HCT116 (cell line): ENCODE data around the gene DPP10. TPM values are rescaled to one million over a fixed set of nuclear protein-coding genes. Genes with fewer than 3 reads are reported as not detected.

ENCODE experiments used
- ATAC-seq: fragments of 200-7000 bp; cut with Tn5 transposase; 2 replicates; pipeline ENCODE4 v1.9.1; 2020; ENCODE audit warnings: mild to moderate bottlenecking, moderate library complexity
- BruUV-seq: library from RNA; stranded (reverse); fragments of 400-500 nt; replicated peaks from 2 replicates; lab custom pipeline; 2021; lab: Mats Ljungman, UMichigan
- CTCF ChIA-PET: fragments of 300-600 bp; sonication (Branson Sonifier 250); formaldehyde crosslinking; loops from one replicate; lab custom pipeline; 2021; ENCODE audit warnings: antibody characterized with exemption; lab: Charles Lee
- POLR2A ChIA-PET: fragments of 300-600, 350-600 bp; sonication (Branson Sonifier 250); formaldehyde crosslinking; loops from one replicate; lab custom pipeline; 2021; ENCODE audit warnings: antibody characterized with exemption; lab: Charles Lee
- RAD21 ChIA-PET, 2 experiments: fragments of 300-600 bp; sonication (Branson Sonifier 250); formaldehyde crosslinking; loops; one replicate each; lab custom pipeline; 2023; ENCODE audit warnings: low total read pairs in 2 of 2; ENCODE audit not compliant: uncharacterized antibody in 2 of 2, unreplicated experiment in 2 of 2, low non-redundant PET in 1 of 2; lab: Charles Lee
- DNase-seq: peaks from one replicate; pipeline ENCODE4 v3.0.0-alpha.2; 2010; ENCODE audit warnings: low read depth, low spot score
- H2AFZ ChIP-seq: fragments of 200-600 bp; shearing (Covaris generic), sonication (generic); 2 replicates; pipeline ENCODE4 v1.6.1; 2017; ENCODE audit warnings: low read depth, mixed run types, mixed read lengths, antibody characterized with exemption, low read length; ENCODE audit not compliant: poor library complexity, severe bottlenecking
- H3K27ac ChIP-seq: 2 replicates; pipeline ENCODE4 v1.5.1; 2012; ENCODE audit warnings: low read depth, low read length
- H3K27me3 ChIP-seq: fragments of 200-600 bp; sonication (generic); 2 replicates; pipeline ENCODE4 v1.6.1; 2016; ENCODE audit warnings: mixed run types, low read length, mixed read lengths; ENCODE audit not compliant: insufficient read depth
- H3K36me3 ChIP-seq, 2 experiments: fragments of 200-500 bp in 1 of 2; fragments of 200-600 bp in 1 of 2; sonication (Bioruptor generic) in 1 of 2; sonication (generic) in 1 of 2; 2 replicates each; pipeline versions ENCODE4 v1.5.1 to v1.6.1; 2014 to 2016; ENCODE audit warnings: low read length in 2 of 2, inconsistent platforms in 1 of 2, mixed read lengths in 1 of 2, mixed run types in 1 of 2; ENCODE audit not compliant: insufficient read depth in 2 of 2, control insufficient read depth in 1 of 2
- H3K4me1 ChIP-seq, 2 experiments: fragments of 200-600 bp in 1 of 2; sonication (generic) in 1 of 2; 2 replicates each; pipeline versions ENCODE4 v1.5.1 to v1.6.1; 2012 to 2017; ENCODE audit warnings: low read length in 2 of 2, inconsistent platforms in 1 of 2, mild to moderate bottlenecking in 1 of 2, mixed read lengths in 1 of 2, mixed run types in 1 of 2, moderate library complexity in 1 of 2; ENCODE audit not compliant: insufficient read depth in 2 of 2, control insufficient read depth in 1 of 2
- H3K4me2 ChIP-seq: fragments of 200-600 bp; sonication (generic); 2 replicates; pipeline ENCODE4 v1.6.1; 2017; ENCODE audit warnings: mixed run types, low read length, mixed read lengths
- H3K4me3 ChIP-seq, 2 experiments: fragments of 200-600 bp in 1 of 2; sonication (generic) in 1 of 2; replicated peaks in 1 of 2; 2 replicates each; pipeline ENCODE4 v1.5.1; 2011 to 2016; ENCODE audit warnings: low read length in 2 of 2, control low read depth in 1 of 2, low read depth in 1 of 2, mild to moderate bottlenecking in 1 of 2, mixed read lengths in 1 of 2, mixed run types in 1 of 2
- H3K79me2 ChIP-seq: fragments of 200-600 bp; sonication (generic); 2 replicates; pipeline ENCODE4 v1.6.1; 2017; ENCODE audit warnings: mild to moderate bottlenecking, mixed run types, low read length, moderate library complexity, mixed read lengths; ENCODE audit not compliant: insufficient read depth
- H3K9ac ChIP-seq: fragments of 200-600 bp; sonication (generic); 2 replicates; pipeline ENCODE4 v1.6.1; 2016; ENCODE audit warnings: low read length, mixed read lengths
- H3K9me2 ChIP-seq: fragments of 200-600 bp; sonication (generic), shearing (Covaris generic); 2 replicates; pipeline ENCODE4 v1.6.1; 2017; ENCODE audit warnings: mixed run types, mild to moderate bottlenecking, moderate library complexity; ENCODE audit not compliant: insufficient read depth
- H3K9me3 ChIP-seq, 2 experiments: fragments of 200-500 bp in 1 of 2; fragments of 200-600 bp in 1 of 2; sonication (Bioruptor generic) in 1 of 2; sonication (generic) in 1 of 2; 2 replicates each; pipeline ENCODE4 v1.6.1; 2014 to 2017; ENCODE audit warnings: low read length in 2 of 2, mixed read lengths in 2 of 2, inconsistent platforms in 1 of 2, low read depth in 1 of 2, mild to moderate bottlenecking in 1 of 2, mixed run types in 1 of 2, moderate library complexity in 1 of 2; ENCODE audit not compliant: control insufficient read depth in 1 of 2, insufficient read depth in 1 of 2
- H4K20me1 ChIP-seq: fragments of 200-600 bp; sonication (generic), shearing (Covaris generic); 2 replicates; pipeline ENCODE4 v1.6.1; 2017; ENCODE audit warnings: mixed run types, mild to moderate bottlenecking, moderate library complexity; ENCODE audit not compliant: insufficient read depth
- ATF3 ChIP-seq: IDR thresholded peaks from 2 replicates; pipeline ENCODE4 v1.6.1; 2012
- CBX3 ChIP-seq: IDR thresholded peaks from 2 replicates; pipeline ENCODE4 v1.6.1; 2012; ENCODE audit warnings: low read depth
- EGR1 ChIP-seq: IDR thresholded peaks from 2 replicates; pipeline ENCODE4 v1.6.1; 2012; ENCODE audit warnings: low read depth
- EZH2phosphoT487 ChIP-seq: fragments of 200-600 bp; IDR thresholded peaks from 2 replicates; pipeline ENCODE4 v1.6.1; 2018; ENCODE audit warnings: antibody characterized with exemption, borderline replicate concordance
- FOSL1 ChIP-seq: IDR thresholded peaks from 2 replicates; pipeline ENCODE4 v1.6.1; 2012; ENCODE audit warnings: low read depth
- POLR2A ChIP-seq: IDR thresholded peaks from 2 replicates; pipeline ENCODE4 v1.7.0; 2011; ENCODE audit warnings: borderline replicate concordance; ENCODE audit not compliant: insufficient read depth, insufficient read length; ENCODE audit errors: extremely low read depth
- POLR2AphosphoS5 ChIP-seq: IDR thresholded peaks from 2 replicates; pipeline ENCODE4 v1.6.1; 2011; ENCODE audit warnings: mild to moderate bottlenecking, low read depth, low read length, moderate library complexity
- SIN3A ChIP-seq: IDR thresholded peaks from 2 replicates; pipeline ENCODE4 v1.6.1; 2012; ENCODE audit warnings: low read depth
- SP1 ChIP-seq: IDR thresholded peaks from 2 replicates; pipeline ENCODE4 v1.6.1; 2012; ENCODE audit warnings: low read depth
- ZBTB33 ChIP-seq: IDR thresholded peaks from 2 replicates; pipeline ENCODE4 v1.6.1; 2011; ENCODE audit warnings: mild to moderate bottlenecking, low read length, moderate library complexity; ENCODE audit not compliant: insufficient replicate concordance; ENCODE audit errors: extremely low read depth
- ZFX ChIP-seq: fragments of 450-650 bp; IDR thresholded peaks from 2 replicates; pipeline ENCODE4 v1.6.1; 2017
- ZNF274 ChIP-seq: fragments of 200-500 bp; sonication (Bioruptor generic); IDR thresholded peaks from 2 replicates; pipeline ENCODE4 v1.6.1; 2014; ENCODE audit warnings: mild to moderate bottlenecking, low read depth, low read length, inconsistent platforms
- intact Hi-C: fragments of 100-400 bp; cut with micrococcal nuclease; formaldehyde crosslinking; loops from 2 replicates; pipeline ENCODE4 v1.10.0; 2022
- total RNA-seq: library from RNA; stranded (reverse); gene quantifications from one replicate; pipeline ENCODE4 v1.2.1, GENCODE V29; 2021; ENCODE audit not compliant: unreplicated experiment

Gene DPP10
- total RNA-seq, 1 experiment from 2014 or later, result not detected

- ChIA-PET RAD21 (no interaction called here), POLR2A (no interaction called here)
- H3K9me3 ChIP-seq, result peaks cover 7 to 11% of the 10 kb centered on the region in 2 experiments; a peak in 1 of 4 replicates
Measured at GRCh38 chr2:115624332-115624731, 1181.9 kb downstream of the DPP10 start.

DNA sequence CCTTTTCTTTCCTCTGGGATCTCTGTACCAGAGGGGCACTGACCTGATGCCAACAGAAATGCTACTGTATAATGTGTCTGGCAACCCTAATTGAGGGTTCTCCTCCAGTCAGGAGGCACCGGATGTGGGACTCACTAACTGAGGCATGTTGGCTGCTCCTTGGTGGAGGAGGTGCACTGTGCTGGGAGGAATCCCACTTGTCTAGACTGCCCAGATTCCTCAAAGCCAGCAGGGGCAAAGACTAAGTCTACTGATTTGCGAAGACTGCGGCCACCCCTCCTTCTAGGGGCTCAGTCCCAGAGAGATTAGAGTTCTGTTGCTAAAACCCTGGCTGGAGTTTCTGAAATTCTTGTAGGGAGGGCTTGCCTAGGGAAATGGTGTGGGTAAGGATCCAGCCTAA, 1192.1 kb downstream of the DPP10 start:
- no peaks in the 10 kb centered on the region for H3K9me2 ChIP-seq
- no peak for ATAC-seq
- H3K9ac ChIP-seq, result no peak overlapping the region
- intact Hi-C loops, result no loop called here
- peaks cover 0 to 27% of the 10 kb centered on the region in 2 experiments; a peak in 2 of 4 replicates for H3K9me3 ChIP-seq
- no peaks in the 10 kb centered on the region for H3K79me2 ChIP-seq
- no peaks in the 10 kb centered on the region for H3K4me1 ChIP-seq
- no peaks in the 10 kb centered on the region for H3K27me3 ChIP-seq
- BruUV-seq, result no TSS peak
- no peak overlapping the region for H2AFZ ChIP-seq
- ChIA-PET RAD21 (no interaction called here), CTCF (no interaction called here), POLR2A (no interaction called here)
- no peak for DNase-seq
- no peak overlapping the region for H3K27ac ChIP-seq
- no peak overlapping the region for H3K4me3 ChIP-seq
- no peaks in the 10 kb centered on the region for H3K36me3 ChIP-seq
- H4K20me1 ChIP-seq, result no peaks in the 10 kb centered on the region
- no peak overlapping the region for H3K4me2 ChIP-seq
- TF ChIP-seq ZBTB33 (no peak), SP1 (no peak), CBX3 (no peak), ZFX (no peak), EGR1 (no peak), POLR2A (no peak), SIN3A (no peak), FOSL1 (no peak), POLR2AphosphoS5 (no peak), ATF3 (no peak)

More at GRCh38 chr2:115624332-115624731, 1181.9 kb downstream of the DPP10 start:
- H3K9ac ChIP-seq, result no peak overlapping the region
- DNase-seq (no peak), ATAC-seq (no peak)
- H3K4me3 ChIP-seq, result no peak overlapping the region
- H3K36me3 ChIP-seq, result no peaks in the 10 kb centered on the region
- no peaks in the 10 kb centered on the region for H3K79me2 ChIP-seq
- no peaks in the 10 kb centered on the region for H4K20me1 ChIP-seq
- TF ChIP-seq EZH2phosphoT487, result no peak
- no peak for TF ChIP-seq FOSL1
- TF ChIP-seq ZNF274, result no peak
- no peak for TF ChIP-seq POLR2A
- no peak for TF ChIP-seq CBX3
- H3K27ac ChIP-seq, result no peak overlapping the region
- CTCF ChIA-PET, result no interaction called here
- no peaks in the 10 kb centered on the region for H3K27me3 ChIP-seq
- intact Hi-C loops, result no loop called here
- no peaks in the 10 kb centered on the region for H3K9me2 ChIP-seq
- H2AFZ ChIP-seq, result no peak overlapping the region
- no peak overlapping the region for H3K4me2 ChIP-seq
- BruUV-seq, result no TSS peak
- H3K4me1 ChIP-seq, result no peaks in the 10 kb centered on the region
